Activated CD8-positive, alpha-beta T cell treated with anti-CD3 and anti-CD28 coated beads, Interleukin-2, amount 10 ng/mL, durations not matched to agents 7 days and 5 days (primary cell): ENCODE measurements around the gene MYL12A. TPM values are rescaled to one million over a fixed set of nuclear protein-coding genes. Genes with fewer than 3 reads are reported as not detected.
"Not testable (repeated sequence)": the region's sequence is repeated elsewhere in the genome, so short reads cannot be mapped to it uniquely, and the experiment has no call there.

Experiments used
- ATAC-seq: fragments of 150-1000 bp; cut with Tn5 transposase; one replicate; pipeline ENCODE4 v1.10.0; 2021; ENCODE audit warnings: moderate library complexity
- CTCF ChIA-PET: fragments of 350-600 bp; sonication (Branson Sonifier 250); formaldehyde crosslinking; loops from one replicate; lab custom pipeline; 2021; ENCODE audit warnings: antibody characterized with exemption; lab: Charles Lee
- POLR2A ChIA-PET: fragments of 350-600 bp; sonication (Branson Sonifier 250); formaldehyde crosslinking; loops from one replicate; lab custom pipeline; 2021; ENCODE audit warnings: antibody characterized with exemption; lab: Charles Lee
- DNase-seq: peaks from one replicate; pipeline ENCODE4 v3.0.0-alpha.2; 2020
- H3K27ac Mint-ChIP-seq: one replicate; pipeline ENCODE4 v1.8.0; 2021; ENCODE audit warnings: mild to moderate bottlenecking, mixed read lengths
- H3K27me3 Mint-ChIP-seq: one replicate; pipeline ENCODE4 v1.8.0; 2021; ENCODE audit warnings: low read depth, mixed read lengths
- H3K36me3 Mint-ChIP-seq: one replicate; pipeline ENCODE4 v1.8.0; 2021; ENCODE audit warnings: low read depth, mixed read lengths
- H3K4me1 Mint-ChIP-seq: one replicate; pipeline ENCODE4 v1.8.0; 2021; ENCODE audit warnings: low read depth, mixed read lengths
- H3K4me3 Mint-ChIP-seq: one replicate; pipeline ENCODE4 v1.8.0; 2021; ENCODE audit warnings: mild to moderate bottlenecking, mixed read lengths
- H3K9me3 Mint-ChIP-seq: one replicate; pipeline ENCODE4 v1.8.0; 2022; ENCODE audit warnings: mixed read lengths; ENCODE audit not compliant: insufficient read depth
- total RNA-seq, 2 experiments: library from RNA; stranded (reverse); gene quantifications; one replicate each; pipeline ENCODE4 v1.2.3, GENCODE V29; 2021

The MYL12A gene
- 100 to 1,000 TPM; 858 to 901 TPM for total RNA-seq

DNA sequence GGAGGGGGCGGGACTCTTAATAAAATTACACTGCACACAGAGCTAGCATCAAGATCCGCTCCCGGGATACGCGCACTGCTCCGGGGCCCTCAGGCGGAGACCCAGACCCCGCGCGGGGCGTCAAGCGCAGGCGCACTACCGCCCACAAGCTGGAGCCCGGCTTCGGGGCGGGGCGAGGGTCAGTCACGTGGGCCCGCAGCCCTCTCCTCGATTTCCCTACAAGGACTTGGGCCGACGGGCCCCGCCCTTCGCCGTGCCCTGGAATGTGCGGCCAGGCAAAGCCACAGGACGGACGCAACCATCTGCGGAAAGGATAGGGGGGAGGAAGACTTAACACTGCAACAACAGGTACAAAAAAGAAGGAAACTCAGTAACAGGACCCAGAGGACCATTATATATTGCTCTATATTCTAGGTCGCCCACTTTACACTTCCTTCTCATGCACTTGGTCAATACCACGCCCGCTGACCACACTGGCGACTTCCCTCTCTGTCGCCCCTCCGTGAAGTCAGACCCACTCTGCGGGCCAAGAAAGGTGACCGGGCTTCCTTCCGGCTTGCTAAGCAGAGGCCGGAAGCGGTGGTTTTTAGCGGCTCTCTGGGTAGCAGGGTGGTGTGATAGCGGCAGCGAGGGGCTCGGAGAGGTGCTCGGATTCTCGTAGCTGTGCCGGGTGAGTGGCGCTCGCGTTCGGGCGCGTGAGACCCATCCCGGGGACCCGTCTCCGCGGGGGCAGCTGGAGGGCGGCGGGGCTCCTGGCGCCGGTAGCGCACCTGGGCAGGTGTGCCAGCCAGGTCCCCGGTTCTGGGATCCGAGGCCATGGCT lies at the start of gene MYL12A:
MYL12A (plus strand) TSS at position 562 of the 822 bp plus-strand sequence. CDS start 5,447 bp downstream, outside the sequence.
- CTCF ChIA-PET = interaction anchor here (0.7 to 6.3 kb wide), 22 partner anchors 13 to 317 kb away, joined by 3 to 92 read pairs (median 6); partner anchors contain the start of gene MYL12B
- peak; percentile 75 for ATAC-seq
- peaks cover 34% of the 10 kb centered on the region for H3K4me1 Mint-ChIP-seq

DNA sequence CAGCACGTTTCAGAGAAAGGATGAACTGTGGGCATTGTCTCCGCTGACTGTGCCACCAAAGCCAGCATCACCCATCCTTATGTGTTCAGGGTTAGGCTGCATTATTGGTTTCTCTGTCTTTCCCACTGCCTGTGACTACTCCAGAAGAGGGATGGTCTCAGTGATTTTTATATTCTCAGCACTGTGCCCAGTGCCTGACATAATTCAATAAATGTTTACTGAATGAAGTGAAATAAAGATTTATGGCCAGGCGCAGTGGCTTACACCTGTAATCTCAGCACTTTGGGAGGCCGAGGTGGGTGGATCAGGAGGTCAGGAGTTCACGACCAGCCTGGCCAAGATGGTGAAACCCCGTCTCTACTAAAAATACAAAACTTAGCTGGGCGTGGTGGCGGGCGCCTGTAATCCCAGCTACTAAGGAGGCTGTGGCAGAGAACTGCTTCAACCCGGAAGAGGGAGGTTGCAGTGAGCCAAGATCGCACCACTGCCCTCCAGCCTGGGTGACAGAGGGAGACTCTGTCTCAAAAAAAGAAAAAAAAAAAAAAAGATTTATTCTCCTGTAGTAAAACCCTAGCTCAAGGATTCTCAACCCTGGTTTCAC lies 49.2 kb upstream of the MYL12A start:
- POLR2A ChIA-PET = interaction anchor here (1.3 kb wide), 1 partner anchor 15 kb away, joined by 3 read pairs; no protein-coding TSS in a partner anchor

More for the DNA sequence above, at the start of gene MYL12A:
- H3K27ac Mint-ChIP-seq = peak within 1 kb of the TSS; percentile 100
- no peaks in the 10 kb centered on the region for H3K9me3 Mint-ChIP-seq
- peaks cover 48% of the 10 kb centered on the region for H3K36me3 Mint-ChIP-seq
- POLR2A ChIA-PET = interaction anchor here (0.7 to 8.3 kb wide), 39 partner anchors 9 to 642 kb away, joined by 3 to 218 read pairs (median 5); partner anchors contain the start of genes MYL12B and SMCHD1
- H3K27me3 Mint-ChIP-seq = no peaks in the 10 kb centered on the region
- DNase-seq = peak; percentile 97
- peak within 1 kb of the TSS; percentile 82 for H3K4me3 Mint-ChIP-seq

GRCh38 chr18:3199942-3200645 lies 47.5 kb upstream of the MYL12A start:
- H3K36me3 Mint-ChIP-seq = peaks cover 3% of the 10 kb centered on the region

More for the DNA sequence above, 49.2 kb upstream of the MYL12A start:
- H3K9me3 Mint-ChIP-seq = peaks cover 10% of the 10 kb centered on the region
- H3K4me3 Mint-ChIP-seq, CTCF ChIA-PET, DNase-seq, H3K36me3 Mint-ChIP-seq, H3K27me3 Mint-ChIP-seq, H3K4me1 Mint-ChIP-seq, H3K27ac Mint-ChIP-seq, ATAC-seq: not testable (repeated sequence)

DNA sequence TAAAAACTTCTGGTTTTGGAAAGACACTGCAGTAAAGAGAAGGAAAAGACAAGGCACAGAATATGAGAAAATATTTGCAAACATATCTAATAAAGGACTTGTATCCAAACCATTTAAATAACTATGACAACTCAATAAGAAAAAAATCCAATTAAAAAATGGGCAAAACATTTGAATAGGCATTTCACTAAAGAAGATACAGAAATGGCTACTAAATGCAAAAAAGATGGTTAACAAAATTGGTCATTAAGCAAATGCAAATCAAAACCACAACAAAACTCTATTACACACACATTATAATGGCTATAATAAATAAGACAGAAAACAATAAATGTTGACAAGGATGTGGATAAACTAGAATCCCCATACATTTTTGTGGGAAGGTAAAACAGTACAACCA lies 42.4 kb upstream of the MYL12A start:
- H3K9me3 Mint-ChIP-seq = peaks cover 32% of the 10 kb centered on the region
- peaks cover 6% of the 10 kb centered on the region for H3K4me1 Mint-ChIP-seq
- H3K27ac Mint-ChIP-seq = no peak overlapping the region
- no peak overlapping the region for H3K4me3 Mint-ChIP-seq
- H3K27me3 Mint-ChIP-seq = no peaks in the 10 kb centered on the region
- peaks cover 5% of the 10 kb centered on the region for H3K36me3 Mint-ChIP-seq
- POLR2A ChIA-PET = interaction anchor here (1.2 kb wide), 1 partner anchor 43 kb away, joined by 3 read pairs; the partner anchor contains the start of gene MYL12A
- CTCF ChIA-PET = interaction anchor here (0.7 to 1.7 kb wide), 3 partner anchors 20 to 211 kb away, joined by 3 to 4 read pairs (median 3); no protein-coding TSS in a partner anchor
- DNase-seq = no peak
- ATAC-seq = no peak

More at GRCh38 chr18:3199942-3200645, 47.5 kb upstream of the MYL12A start:
- ChIA-PET CTCF (no interaction called here), POLR2A (no interaction called here)
- Mint-ChIP-seq H3K9me3 (peaks cover 19% of the 10 kb centered on the region), H3K27ac (no peak overlapping the region), H3K4me1 (no peaks in the 10 kb centered on the region), H3K4me3 (no peak overlapping the region), H3K27me3 (peaks cover 4% of the 10 kb centered on the region)
- ATAC-seq = no peak
- no peak for DNase-seq

- ATAC-seq = no peak
- no peaks in the 10 kb centered on the region for H3K27me3 Mint-ChIP-seq
Measured at GRCh38 chr18:3207565-3207964, 40.0 kb upstream of the MYL12A start.

DNA sequence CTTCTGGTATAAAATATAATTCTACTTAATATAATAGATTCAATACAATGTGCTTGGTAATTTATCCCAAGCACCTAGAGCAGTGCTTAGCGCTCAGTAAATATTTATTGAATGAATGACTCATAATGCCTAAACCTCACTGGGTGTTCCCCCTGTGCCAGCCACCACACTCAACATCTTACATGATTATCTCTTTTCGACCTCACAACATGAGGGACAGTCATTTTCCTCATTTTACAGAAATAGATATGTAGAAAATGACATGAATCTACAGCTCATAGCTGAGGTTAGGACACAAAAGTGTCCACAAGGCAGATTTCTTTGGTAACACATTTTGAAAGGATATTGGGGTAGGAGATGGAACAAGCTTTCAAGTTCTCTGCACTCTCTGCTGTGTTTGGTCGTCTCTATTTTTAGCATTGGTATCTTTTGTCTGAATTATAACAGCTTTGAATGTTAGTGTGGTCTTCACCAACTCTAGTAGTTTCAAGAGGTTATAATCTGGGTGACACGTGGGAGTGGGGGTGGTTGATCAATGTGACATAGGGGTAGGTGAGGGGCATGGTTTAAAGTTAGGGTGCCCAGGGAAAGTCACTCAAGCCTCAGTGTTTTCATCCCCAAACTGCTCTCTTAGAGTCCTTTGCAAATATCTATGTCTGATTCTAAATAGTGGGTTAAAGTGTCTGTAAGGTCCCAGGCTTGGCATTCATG lies 37.6 kb upstream of the MYL12A start:
- peaks cover 21% of the 10 kb centered on the region for H3K4me1 Mint-ChIP-seq
- no peak for DNase-seq
- peaks cover 5% of the 10 kb centered on the region for H3K36me3 Mint-ChIP-seq

More at GRCh38 chr18:3207565-3207964, 40.0 kb upstream of the MYL12A start:
- H3K36me3 Mint-ChIP-seq = peaks cover 7% of the 10 kb centered on the region
- POLR2A ChIA-PET = no interaction called here
- no peak for DNase-seq
- CTCF ChIA-PET = interaction anchor here (1.0 kb wide), 1 partner anchor 38 kb away, joined by 3 read pairs; no protein-coding TSS in a partner anchor
- peaks cover 8% of the 10 kb centered on the region for H3K4me1 Mint-ChIP-seq
- H3K27ac Mint-ChIP-seq = no peak overlapping the region
- peaks cover 28% of the 10 kb centered on the region for H3K9me3 Mint-ChIP-seq
- no peak overlapping the region for H3K4me3 Mint-ChIP-seq

GRCh38 chr18:3211236-3211992 lies 36.2 kb upstream of the MYL12A start:
- no peaks in the 10 kb centered on the region for H3K27me3 Mint-ChIP-seq
- peaks cover 5% of the 10 kb centered on the region for H3K36me3 Mint-ChIP-seq
- ATAC-seq = no peak
- no peak overlapping the region for H3K4me3 Mint-ChIP-seq
- peaks cover 21% of the 10 kb centered on the region for H3K4me1 Mint-ChIP-seq
- POLR2A ChIA-PET = interaction anchor here (1.3 to 1.5 kb wide), 2 partner anchors 10 to 37 kb away, joined by 3 to 4 read pairs; partner anchors contain the start of gene MYL12A
- CTCF ChIA-PET = interaction anchor here (1.2 to 2.0 kb wide), 3 partner anchors 10 to 60 kb away, joined by 3 to 7 read pairs (median 6); no protein-coding TSS in a partner anchor
- no peak overlapping the region for H3K27ac Mint-ChIP-seq
- no peak for DNase-seq
- peaks cover 2% of the 10 kb centered on the region for H3K9me3 Mint-ChIP-seq

More for the DNA sequence above, 37.6 kb upstream of the MYL12A start:
- ATAC-seq = peak; percentile 43
- no peaks in the 10 kb centered on the region for H3K27me3 Mint-ChIP-seq
- CTCF ChIA-PET = interaction anchor here (0.8 to 2.0 kb wide), 2 partner anchors 58 to 81 kb away, joined by 3 to 6 read pairs; no protein-coding TSS in a partner anchor
- POLR2A ChIA-PET = interaction anchor here (0.6 to 1.5 kb wide), 2 partner anchors 38 to 56 kb away, joined by 3 to 4 read pairs; partner anchors contain the start of gene MYL12A
- no peak overlapping the region for H3K27ac Mint-ChIP-seq
- peaks cover 14% of the 10 kb centered on the region for H3K9me3 Mint-ChIP-seq
- H3K4me3 Mint-ChIP-seq = no peak overlapping the region

- DNase-seq (no peak), ATAC-seq (no peak)
- H3K4me3 Mint-ChIP-seq = no peak overlapping the region
- POLR2A ChIA-PET = no interaction called here
- H3K27me3 Mint-ChIP-seq = no peaks in the 10 kb centered on the region
- no peaks in the 10 kb centered on the region for H3K9me3 Mint-ChIP-seq
- peaks cover 5% of the 10 kb centered on the region for H3K36me3 Mint-ChIP-seq
- CTCF ChIA-PET = interaction anchor here (1.1 to 1.8 kb wide), 2 partner anchors 9 to 83 kb away, joined by 3 to 6 read pairs; no protein-coding TSS in a partner anchor
- no peak overlapping the region for H3K27ac Mint-ChIP-seq
- H3K4me1 Mint-ChIP-seq = peaks cover 21% of the 10 kb centered on the region
Measured at GRCh38 chr18:3212657-3213056, 34.9 kb upstream of the MYL12A start.

- Mint-ChIP-seq H3K4me1 (peaks cover 21% of the 10 kb centered on the region), H3K4me3 (peak overlapping the region; percentile 3), H3K36me3 (peaks cover 5% of the 10 kb centered on the region), H3K27ac (peak overlapping the region; percentile 54), H3K9me3 (no peaks in the 10 kb centered on the region), H3K27me3 (no peaks in the 10 kb centered on the region)
- ChIA-PET POLR2A (interaction anchor here (1.1 kb wide), 1 partner anchor 15 kb away, joined by 3 read pairs; no protein-coding TSS in a partner anchor), CTCF (interaction anchor here (1.0 to 1.8 kb wide), 3 partner anchors 8 to 150 kb away, joined by 3 to 6 read pairs (median 3); no protein-coding TSS in a partner anchor)
- peak; percentile 41 for DNase-seq
- peak; percentile 85 for ATAC-seq
Measured at GRCh38 chr18:3213300-3214059, 34.1 kb upstream of the MYL12A start.
